Activated B cell treated with CpG ODN at 0.5 μM for 24 hours (primary cell): Measurements from ENCODE around the gene PIP4P1. TPM values are rescaled to one million over a fixed set of nuclear protein-coding genes. Genes with fewer than 3 reads are reported as not detected.
A peak's percentile ranks its signal among the peaks of the same experiment; 100 is the strongest.

Experiments
- ATAC-seq: fragments of 200-7000 bp; cut with Tn5 transposase; one replicate; pipeline ENCODE4 v1.10.0; 2021; ENCODE audit warnings: low read depth, mild to moderate bottlenecking, moderate library complexity
- CTCF ChIA-PET: fragments of 350-600 bp; sonication (Branson Sonifier 250); formaldehyde crosslinking; loops from one replicate; lab custom pipeline; 2021; ENCODE audit warnings: antibody characterized with exemption; lab: Charles Lee
- POLR2A ChIA-PET: fragments of 350-600 bp; sonication (Branson Sonifier 250); formaldehyde crosslinking; loops from one replicate; lab custom pipeline; 2021; ENCODE audit warnings: antibody characterized with exemption; lab: Charles Lee
- DNase-seq: peaks from one replicate; pipeline ENCODE4 v3.0.0; 2022
- H3K27ac Mint-ChIP-seq: one replicate; pipeline ENCODE4 v1.8.0; 2020; ENCODE audit warnings: mixed read lengths
- H3K27me3 Mint-ChIP-seq: one replicate; pipeline ENCODE4 v1.8.0; 2021; ENCODE audit warnings: mixed read lengths
- H3K36me3 Mint-ChIP-seq: one replicate; pipeline ENCODE4 v1.8.0; 2021; ENCODE audit warnings: low read depth, mixed read lengths
- H3K4me1 Mint-ChIP-seq: one replicate; pipeline ENCODE4 v1.8.0; 2021; ENCODE audit warnings: mixed read lengths
- H3K4me3 Mint-ChIP-seq: one replicate; pipeline ENCODE4 v1.8.0; 2020; ENCODE audit warnings: mild to moderate bottlenecking, mixed read lengths
- H3K9me3 Mint-ChIP-seq: one replicate; pipeline ENCODE4 v1.8.0; 2020; ENCODE audit warnings: mixed read lengths
- intact Hi-C: fragments of 100-400 bp; cut with micrococcal nuclease; formaldehyde crosslinking; loops from one replicate; pipeline ENCODE4 v1.15.1; 2024
- total RNA-seq: library from RNA; stranded (reverse); gene quantifications from 2 replicates; pipeline ENCODE4 v1.2.3, GENCODE V29; 2022
- TF ChIP-seq, protein P1 (sequence below): fragments of 200-600 bp; IDR thresholded peaks from one replicate; pipeline ENCODE4 v1.8.0; 2022; ENCODE audit warnings: antibody characterized with exemption, mild to moderate bottlenecking

Gene PIP4P1
- total RNA-seq, 1 donor from 2014 or later = 87.3 TPM

DNA sequence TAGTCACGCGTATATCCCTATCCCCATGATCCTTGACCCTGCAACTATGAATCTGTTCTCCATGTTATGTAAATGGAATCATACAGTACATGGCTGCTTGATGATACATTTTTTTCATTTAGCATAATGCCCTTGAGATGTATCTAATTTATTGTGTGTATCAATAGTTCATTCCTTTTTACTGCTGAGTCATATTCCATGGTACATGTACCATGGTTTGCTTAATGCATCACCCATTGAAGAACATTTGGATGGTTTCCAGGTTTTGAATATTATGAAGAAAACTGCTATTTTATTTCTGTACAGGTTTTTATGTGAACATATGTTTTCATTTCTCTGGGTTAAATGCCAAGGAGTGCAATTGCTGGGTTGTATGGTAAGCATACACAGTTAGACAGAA lies 40.1 kb upstream of the PIP4P1 start:
- CTCF ChIA-PET = no interaction called here
- H3K36me3 Mint-ChIP-seq = no peaks in the 10 kb centered on the region
- no peaks in the 10 kb centered on the region for H3K27me3 Mint-ChIP-seq
- H3K9me3 Mint-ChIP-seq = no peaks in the 10 kb centered on the region
- no peak overlapping the region for H3K27ac Mint-ChIP-seq
- TF ChIP-seq, protein P1, sequence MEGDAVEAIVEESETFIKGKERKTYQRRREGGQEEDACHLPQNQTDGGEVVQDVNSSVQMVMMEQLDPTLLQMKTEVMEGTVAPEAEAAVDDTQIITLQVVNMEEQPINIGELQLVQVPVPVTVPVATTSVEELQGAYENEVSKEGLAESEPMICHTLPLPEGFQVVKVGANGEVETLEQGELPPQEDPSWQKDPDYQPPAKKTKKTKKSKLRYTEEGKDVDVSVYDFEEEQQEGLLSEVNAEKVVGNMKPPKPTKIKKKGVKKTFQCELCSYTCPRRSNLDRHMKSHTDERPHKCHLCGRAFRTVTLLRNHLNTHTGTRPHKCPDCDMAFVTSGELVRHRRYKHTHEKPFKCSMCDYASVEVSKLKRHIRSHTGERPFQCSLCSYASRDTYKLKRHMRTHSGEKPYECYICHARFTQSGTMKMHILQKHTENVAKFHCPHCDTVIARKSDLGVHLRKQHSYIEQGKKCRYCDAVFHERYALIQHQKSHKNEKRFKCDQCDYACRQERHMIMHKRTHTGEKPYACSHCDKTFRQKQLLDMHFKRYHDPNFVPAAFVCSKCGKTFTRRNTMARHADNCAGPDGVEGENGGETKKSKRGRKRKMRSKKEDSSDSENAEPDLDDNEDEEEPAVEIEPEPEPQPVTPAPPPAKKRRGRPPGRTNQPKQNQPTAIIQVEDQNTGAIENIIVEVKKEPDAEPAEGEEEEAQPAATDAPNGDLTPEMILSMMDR = no peak
- peaks cover 36% of the 10 kb centered on the region for H3K4me1 Mint-ChIP-seq
- DNase-seq (no peak), ATAC-seq (no peak)
- intact Hi-C loops = no loop called here
- no peak overlapping the region for H3K4me3 Mint-ChIP-seq
- POLR2A ChIA-PET = no interaction called here

DNA sequence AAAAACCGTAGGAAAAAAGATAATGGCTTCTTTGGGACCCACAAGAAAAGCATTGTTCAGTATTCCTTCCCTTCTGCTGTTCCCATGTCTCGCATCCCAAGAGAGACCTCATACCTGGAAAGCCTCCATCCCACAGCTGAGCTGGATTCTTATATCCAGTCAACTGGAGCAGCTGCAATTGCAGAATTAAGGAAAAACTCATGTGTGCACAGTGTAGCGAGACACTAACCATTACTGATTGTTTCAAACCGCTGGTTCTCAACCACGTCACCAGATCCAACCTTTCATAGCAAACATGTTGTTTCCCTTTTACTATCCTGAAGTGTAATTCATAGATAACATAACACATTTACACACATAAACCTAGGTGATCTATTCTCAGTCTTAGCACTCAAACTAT lies 38.6 kb upstream of the PIP4P1 start:
- CTCF ChIA-PET = no interaction called here
- POLR2A ChIA-PET = no interaction called here
- Mint-ChIP-seq H3K27me3 (no peaks in the 10 kb centered on the region), H3K9me3 (no peaks in the 10 kb centered on the region), H3K4me1 (peaks cover 49% of the 10 kb centered on the region), H3K36me3 (no peaks in the 10 kb centered on the region), H3K27ac (no peak overlapping the region), H3K4me3 (no peak overlapping the region)
- no peak for DNase-seq
- intact Hi-C loops = no loop called here
- ATAC-seq = no peak
- TF ChIP-seq, protein P1 = no peak

DNA sequence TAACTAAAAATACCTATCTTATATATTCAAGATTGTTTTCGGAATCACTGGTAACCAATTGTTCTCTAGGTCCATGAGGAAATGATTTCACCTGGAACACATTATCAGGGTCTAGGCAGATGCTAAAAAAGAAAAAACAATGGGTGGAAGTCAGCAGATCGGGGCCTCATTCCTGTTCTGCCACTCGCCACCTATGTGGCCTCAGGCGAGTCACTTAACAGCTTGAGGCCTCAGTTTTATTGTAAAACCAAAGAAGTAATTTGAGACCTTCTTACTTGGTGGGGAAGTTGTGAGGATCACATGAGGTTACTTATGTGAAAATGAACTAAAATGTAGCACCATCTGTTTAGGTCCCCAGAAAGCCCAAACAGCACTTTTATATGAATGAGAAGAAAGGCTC lies 37.9 kb upstream of the PIP4P1 start:
- no peaks in the 10 kb centered on the region for H3K36me3 Mint-ChIP-seq
- no peaks in the 10 kb centered on the region for H3K27me3 Mint-ChIP-seq
- POLR2A ChIA-PET = interaction anchor here (0.6 to 1.6 kb wide), 2 partner anchors 9 to 30 kb away, joined by 3 to 5 read pairs; partner anchors contain the start of gene PNP
- no peaks in the 10 kb centered on the region for H3K9me3 Mint-ChIP-seq
- CTCF ChIA-PET = no interaction called here
- DNase-seq = no peak
- no peak overlapping the region for H3K4me3 Mint-ChIP-seq
- H3K27ac Mint-ChIP-seq = no peak overlapping the region
- peaks cover 49% of the 10 kb centered on the region for H3K4me1 Mint-ChIP-seq
- no peak for ATAC-seq
- intact Hi-C loops = no loop called here
- TF ChIP-seq, protein P1 = no peak

DNA sequence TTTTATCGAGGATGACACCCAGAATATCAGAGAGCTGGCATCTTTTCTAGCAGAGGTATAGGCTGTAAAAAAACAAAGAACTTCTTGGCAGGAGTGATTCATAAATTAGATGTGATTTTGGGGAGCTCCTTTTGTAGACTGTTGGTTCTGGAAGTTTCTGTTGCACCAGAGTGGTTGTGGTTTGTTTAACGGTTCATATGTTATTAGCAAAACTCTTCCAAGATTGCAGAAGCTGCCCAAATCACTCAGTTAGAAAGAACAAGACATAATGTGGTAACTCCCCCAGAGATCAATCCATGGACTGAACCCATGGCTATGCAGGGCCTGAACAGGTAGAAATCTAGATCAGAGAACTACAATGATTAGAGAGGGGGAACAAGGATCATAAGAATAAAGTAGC lies 37.4 kb upstream of the PIP4P1 start:
- H3K9me3 Mint-ChIP-seq = no peaks in the 10 kb centered on the region

DNA sequence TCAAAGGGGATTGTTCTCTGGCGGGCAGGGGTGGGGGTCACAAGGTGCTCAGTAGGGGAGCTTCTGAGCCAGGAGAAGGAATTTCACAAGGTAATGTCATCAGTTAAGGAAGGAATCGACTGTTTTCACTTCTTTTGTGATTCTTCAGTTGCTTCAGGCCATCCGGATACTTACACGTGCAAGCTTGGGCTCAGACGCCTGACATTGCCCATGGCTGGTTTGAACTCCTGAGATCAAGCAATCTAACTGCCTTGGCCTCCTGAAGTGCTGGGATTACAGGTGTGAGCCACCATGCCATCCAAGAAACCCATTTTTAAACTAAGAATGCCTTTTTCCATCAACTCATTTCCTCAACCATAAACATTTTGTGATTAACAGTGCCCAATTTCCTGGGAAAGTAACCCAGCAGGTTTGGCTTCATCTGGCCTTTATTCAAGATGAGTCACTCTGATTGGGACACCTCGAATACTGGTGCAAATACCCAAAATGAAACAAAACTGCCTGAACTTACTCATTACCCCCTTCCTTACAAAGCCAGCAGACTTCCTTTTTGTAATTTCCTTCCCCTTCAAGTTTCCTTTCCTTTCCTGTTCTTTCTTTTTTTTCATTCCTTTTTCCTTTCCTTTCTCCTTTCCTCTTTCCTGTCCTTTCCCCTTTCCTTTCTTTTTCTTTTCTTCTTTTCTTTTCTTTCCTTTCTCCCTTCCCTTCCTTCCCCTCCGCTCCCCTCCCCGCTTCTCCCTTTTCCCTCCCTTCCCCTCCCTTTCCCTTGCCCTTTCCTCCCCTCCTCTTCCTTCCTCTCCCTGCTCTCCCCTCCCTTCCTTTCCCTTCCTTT lies 33.9 kb upstream of the PIP4P1 start:
- intact Hi-C loops = loop anchor here (5.0 kb wide), 1 partner anchor 37 kb away; no protein-coding TSS in a partner anchor
- Mint-ChIP-seq H3K4me1 (peaks cover 71% of the 10 kb centered on the region), H3K4me3 (no peak overlapping the region), H3K36me3 (no peaks in the 10 kb centered on the region), H3K27ac (peak overlapping the region; percentile 18), H3K27me3 (no peaks in the 10 kb centered on the region), H3K9me3 (no peaks in the 10 kb centered on the region)
- ChIA-PET POLR2A (interaction anchor here (1.6 kb wide), 1 partner anchor 25 kb away, joined by 3 read pairs; no protein-coding TSS in a partner anchor), CTCF (no interaction called here)
- TF ChIP-seq, protein P1 = no peak
- ATAC-seq = no peak
- no peak for DNase-seq

More for the DNA sequence above, 37.4 kb upstream of the PIP4P1 start:
- no peak for DNase-seq
- Mint-ChIP-seq H3K27me3 (no peaks in the 10 kb centered on the region), H3K36me3 (no peaks in the 10 kb centered on the region), H3K4me1 (peaks cover 49% of the 10 kb centered on the region), H3K4me3 (no peak overlapping the region), H3K27ac (peak overlapping the region; percentile 71)
- TF ChIP-seq, protein P1 = no peak
- ATAC-seq = no peak
- ChIA-PET CTCF (no interaction called here), POLR2A (interaction anchor here (0.6 to 1.6 kb wide), 2 partner anchors 9 to 29 kb away, joined by 3 to 5 read pairs; partner anchors contain the start of gene PNP)
- intact Hi-C loops = no loop called here
